Loucy (cell line): Measurements from ENCODE around the gene A2M.
A peak's percentile ranks its signal among the peaks of the same experiment; 100 is the strongest.

ENCODE experiments used
- H2AFZ ChIP-seq: fragments of 200-600 bp; sonication (generic); 2 replicates; pipeline ENCODE4 v1.6.0; 2016; ENCODE audit warnings: antibody characterized with exemption, mild to moderate bottlenecking, low read length, moderate library complexity
- H3F3A ChIP-seq: fragments of 200-600 bp; 2 replicates; pipeline ENCODE4 v1.6.0; 2016; ENCODE audit warnings: antibody characterized with exemption, low read depth, mild to moderate bottlenecking
- H3K27me3 ChIP-seq: fragments of 200-600 bp; sonication (generic); 2 replicates; pipeline ENCODE4 v1.6.1; 2014; ENCODE audit warnings: low read length, mild to moderate bottlenecking; ENCODE audit not compliant: insufficient read depth, poor library complexity, severe bottlenecking
- H3K36me3 ChIP-seq: fragments of 200-600 bp; sonication (generic); 2 replicates; pipeline ENCODE4 v1.6.1; 2016; ENCODE audit warnings: low read length; ENCODE audit not compliant: insufficient read depth
- H3K4me1 ChIP-seq: fragments of 200-600 bp; sonication (generic); 2 replicates; pipeline ENCODE4 v1.5.1; 2014; ENCODE audit warnings: low read length, mild to moderate bottlenecking; ENCODE audit not compliant: insufficient read depth, poor library complexity, severe bottlenecking
- H3K4me2 ChIP-seq: fragments of 200-600 bp; sonication (generic); 2 replicates; pipeline ENCODE4 v1.6.0; 2014; ENCODE audit warnings: antibody characterized with exemption, low read length, low read depth, mild to moderate bottlenecking; ENCODE audit not compliant: poor library complexity, severe bottlenecking
- H3K4me3 ChIP-seq: fragments of 200-600 bp; sonication (generic); 2 replicates; pipeline ENCODE4 v1.5.1; 2014; ENCODE audit warnings: low read length, mild to moderate bottlenecking, mixed read lengths; ENCODE audit not compliant: poor library complexity, severe bottlenecking
- H3K79me2 ChIP-seq: fragments of 200-600 bp; sonication (generic); 2 replicates; pipeline ENCODE4 v1.6.1; 2014; ENCODE audit warnings: low read length; ENCODE audit not compliant: insufficient read depth
- H3K9ac ChIP-seq: fragments of 200-600 bp; sonication (generic); 2 replicates; pipeline ENCODE4 v1.6.0; 2014; ENCODE audit warnings: mild to moderate bottlenecking, low read depth, low read length, moderate library complexity; ENCODE audit not compliant: poor library complexity, severe bottlenecking
- H3K9me2 ChIP-seq: fragments of 200-600 bp; sonication (generic); replicated peaks from 2 replicates; pipeline ENCODE4 v1.6.1; 2016; ENCODE audit warnings: low read depth, low read length, mixed read lengths
- H3K9me3 ChIP-seq: fragments of 200-600 bp; sonication (generic); 2 replicates; pipeline ENCODE4 v1.6.1; 2014; ENCODE audit warnings: mild to moderate bottlenecking, antibody characterized with exemption, low read length, low read depth; ENCODE audit not compliant: insufficient read depth
- H4K20me1 ChIP-seq: fragments of 200-600 bp; sonication (generic); 2 replicates; pipeline ENCODE4 v1.6.0; 2014; ENCODE audit warnings: antibody characterized with exemption, low read length, mild to moderate bottlenecking; ENCODE audit not compliant: insufficient read depth, poor library complexity, severe bottlenecking
- EZH2phosphoT487 ChIP-seq: fragments of 200-600 bp; IDR thresholded peaks from 2 replicates; pipeline ENCODE4 v1.6.1; 2018; ENCODE audit warnings: antibody characterized with exemption, mild to moderate bottlenecking, moderate library complexity, borderline replicate concordance
- TF ChIP-seq, protein P1 (sequence below): fragments of 200-600 bp; sonication (generic); conservative IDR thresholded peaks from 2 replicates; pipeline ENCODE4 v1.5.1; 2014; ENCODE audit warnings: mild to moderate bottlenecking, antibody characterized with exemption, low read length

The A2M gene

GRCh38 chr12:9135903-9136310 is 20.2 kb upstream of the A2M start:
- H2AFZ ChIP-seq, result no peak overlapping the region
- no peak overlapping the region for H3K4me3 ChIP-seq
- H3F3A ChIP-seq, result no peaks in the 10 kb centered on the region
- H3K79me2 ChIP-seq, result no peaks in the 10 kb centered on the region
- no peaks in the 10 kb centered on the region for H3K9me2 ChIP-seq
- H3K4me1 ChIP-seq, result no peaks in the 10 kb centered on the region
- H3K9me3 ChIP-seq, result no peaks in the 10 kb centered on the region
- H4K20me1 ChIP-seq, result no peaks in the 10 kb centered on the region
- no peak overlapping the region for H3K9ac ChIP-seq
- H3K4me2 ChIP-seq, result no peak overlapping the region
- H3K27me3 ChIP-seq, result no peaks in the 10 kb centered on the region
- TF ChIP-seq EZH2phosphoT487, result no peak
- TF ChIP-seq, protein P1, sequence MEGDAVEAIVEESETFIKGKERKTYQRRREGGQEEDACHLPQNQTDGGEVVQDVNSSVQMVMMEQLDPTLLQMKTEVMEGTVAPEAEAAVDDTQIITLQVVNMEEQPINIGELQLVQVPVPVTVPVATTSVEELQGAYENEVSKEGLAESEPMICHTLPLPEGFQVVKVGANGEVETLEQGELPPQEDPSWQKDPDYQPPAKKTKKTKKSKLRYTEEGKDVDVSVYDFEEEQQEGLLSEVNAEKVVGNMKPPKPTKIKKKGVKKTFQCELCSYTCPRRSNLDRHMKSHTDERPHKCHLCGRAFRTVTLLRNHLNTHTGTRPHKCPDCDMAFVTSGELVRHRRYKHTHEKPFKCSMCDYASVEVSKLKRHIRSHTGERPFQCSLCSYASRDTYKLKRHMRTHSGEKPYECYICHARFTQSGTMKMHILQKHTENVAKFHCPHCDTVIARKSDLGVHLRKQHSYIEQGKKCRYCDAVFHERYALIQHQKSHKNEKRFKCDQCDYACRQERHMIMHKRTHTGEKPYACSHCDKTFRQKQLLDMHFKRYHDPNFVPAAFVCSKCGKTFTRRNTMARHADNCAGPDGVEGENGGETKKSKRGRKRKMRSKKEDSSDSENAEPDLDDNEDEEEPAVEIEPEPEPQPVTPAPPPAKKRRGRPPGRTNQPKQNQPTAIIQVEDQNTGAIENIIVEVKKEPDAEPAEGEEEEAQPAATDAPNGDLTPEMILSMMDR, result no peak
- H3K36me3 ChIP-seq, result no peaks in the 10 kb centered on the region

GRCh38 chr12:9134981-9135628 is 19.4 kb upstream of the A2M start:
- H3K4me3 ChIP-seq, result no peak overlapping the region

GRCh38 chr12:9133216-9133916 is 17.6 kb upstream of the A2M start:
- H3K4me2 ChIP-seq, result no peak overlapping the region
- no peaks in the 10 kb centered on the region for H3K36me3 ChIP-seq
- no peak overlapping the region for H3K4me3 ChIP-seq
- no peak for TF ChIP-seq EZH2phosphoT487
- TF ChIP-seq, protein P1, result no peak
- no peaks in the 10 kb centered on the region for H3K27me3 ChIP-seq
- no peak overlapping the region for H3K9ac ChIP-seq
- no peak overlapping the region for H2AFZ ChIP-seq
- H3K9me2 ChIP-seq, result no peaks in the 10 kb centered on the region
- no peaks in the 10 kb centered on the region for H3K79me2 ChIP-seq
- H3F3A ChIP-seq, result no peaks in the 10 kb centered on the region
- no peaks in the 10 kb centered on the region for H3K9me3 ChIP-seq
- H4K20me1 ChIP-seq, result no peaks in the 10 kb centered on the region
- H3K4me1 ChIP-seq, result no peaks in the 10 kb centered on the region

More at GRCh38 chr12:9134981-9135628, 19.4 kb upstream of the A2M start:
- Histone ChIP-seq H3K4me2 (no peak overlapping the region), H3K79me2 (no peaks in the 10 kb centered on the region), H4K20me1 (no peaks in the 10 kb centered on the region), H3K9ac (no peak overlapping the region), H2AFZ (0 out of 2 replicates have a peak overlapping the region, but pooled peaks have one; percentile 14), H3K27me3 (no peaks in the 10 kb centered on the region), H3F3A (no peaks in the 10 kb centered on the region), H3K36me3 (no peaks in the 10 kb centered on the region), H3K4me1 (no peaks in the 10 kb centered on the region), H3K9me2 (no peaks in the 10 kb centered on the region), H3K9me3 (no peaks in the 10 kb centered on the region)
- no peak for TF ChIP-seq EZH2phosphoT487
- TF ChIP-seq, protein P1, result peak; percentile 78
